IPS DF 4.7 (cell line): Measurements from ENCODE around the gene CAMK2N2.

Experiments used
- DNase-seq: peaks from one replicate; pipeline ENCODE4 v3.0.0-alpha.2; 2013; ENCODE audit warnings: low spot score; ENCODE audit errors: extremely low read depth

Gene CAMK2N2

DNA sequence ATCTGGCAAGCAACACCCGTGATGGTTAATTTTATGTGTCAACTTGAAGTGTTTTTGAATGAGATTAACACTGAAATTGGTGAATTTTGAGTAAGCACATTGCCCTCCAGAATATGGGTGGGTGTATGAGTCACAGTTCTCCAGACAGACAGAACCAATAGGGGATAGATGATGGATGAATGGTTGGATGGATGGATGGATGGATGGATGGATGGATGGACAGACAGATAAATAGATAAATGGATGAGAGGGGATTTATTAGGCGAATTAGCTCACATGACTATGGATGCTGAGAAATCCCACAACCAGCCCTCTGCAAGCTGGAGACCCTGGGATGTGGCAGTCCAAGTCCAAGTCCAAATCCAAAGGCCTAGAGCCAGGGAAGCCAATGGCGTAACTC is 37.4 kb downstream of the CAMK2N2 start:
- DNase-seq: no peak

DNA sequence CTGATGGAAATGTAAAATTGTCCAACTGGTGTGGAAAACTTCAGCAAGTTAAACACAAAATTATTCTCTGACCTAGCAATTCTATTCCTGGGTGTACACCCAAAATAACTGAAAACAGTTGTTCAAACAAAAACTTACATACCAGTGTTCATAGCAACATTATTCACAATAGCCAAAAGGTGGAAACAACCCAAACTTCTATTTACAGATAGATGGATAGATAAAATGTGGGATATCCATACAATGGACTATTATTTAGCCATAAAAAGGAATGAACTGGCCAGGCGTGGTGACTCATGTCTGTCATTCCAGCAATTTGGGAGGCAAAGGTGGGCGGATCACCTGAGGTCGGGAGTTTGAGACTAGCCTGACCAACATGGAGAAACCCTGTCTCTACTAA is 38.8 kb downstream of the CAMK2N2 start:
- no peak for DNase-seq

DNA sequence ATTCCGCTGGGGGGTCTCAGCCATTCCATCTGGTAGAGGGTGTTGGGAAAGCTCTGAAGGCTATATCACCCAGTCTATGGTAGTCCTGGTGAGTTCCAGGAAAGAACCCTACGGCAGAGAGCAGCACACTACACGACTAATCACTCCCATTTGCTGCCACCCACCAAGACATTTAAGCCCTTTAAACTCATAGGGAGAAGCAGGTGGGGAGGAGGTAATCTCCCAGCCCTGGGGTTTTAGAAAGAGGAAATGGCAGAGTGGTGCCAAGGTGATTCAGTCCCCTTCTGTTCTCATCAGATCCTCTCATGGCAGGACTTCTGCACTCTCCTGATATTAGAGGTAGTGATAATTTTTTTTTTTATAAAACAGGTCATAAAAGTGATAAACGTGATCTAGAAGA is 42.5 kb downstream of the CAMK2N2 start:
- DNase-seq: no peak

DNA sequence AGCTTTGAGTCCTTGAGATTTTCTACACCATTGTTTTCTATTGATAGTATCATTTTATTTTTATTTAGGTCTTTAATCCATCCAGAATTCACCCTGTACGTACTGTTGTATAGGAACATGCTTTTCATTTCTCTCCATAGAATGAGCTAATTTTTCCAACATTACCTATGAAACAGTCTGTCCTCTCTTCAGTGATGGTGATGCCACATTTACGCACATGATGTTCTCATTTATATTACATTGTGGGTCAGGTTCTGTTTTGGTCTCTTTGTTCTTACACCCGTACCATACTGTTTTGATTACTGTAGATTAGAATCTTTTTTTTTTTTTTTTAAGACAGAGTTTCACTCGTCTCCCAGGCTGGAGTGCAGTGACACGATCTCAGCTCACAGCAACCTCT is 49.6 kb downstream of the CAMK2N2 start:
- no peak for DNase-seq

DNA sequence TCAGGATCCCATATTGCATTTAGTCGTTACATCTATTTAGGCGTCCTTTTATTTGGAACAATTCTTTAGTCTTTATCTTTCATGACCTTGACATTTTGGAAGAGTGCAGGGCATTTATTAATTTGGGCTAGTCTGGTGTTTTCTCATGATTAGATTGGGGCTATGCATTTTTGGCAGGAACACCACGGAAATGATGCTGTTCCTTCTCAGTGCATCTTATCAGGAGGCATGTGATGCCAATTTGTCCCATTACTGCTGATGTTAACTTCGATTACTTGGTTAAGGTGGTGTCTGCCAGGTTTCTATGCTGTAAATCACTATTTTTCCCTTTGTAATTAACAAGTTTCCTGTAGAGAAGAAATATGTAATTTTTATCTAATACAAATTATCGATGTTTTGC is 50.1 kb downstream of the CAMK2N2 start:
- no peak for DNase-seq
